HEK293T (cell line): Measurements from ENCODE around the gene LRRC8E.

Experiments used
- BHLHE40 ChIP-seq: fragments of 450-650 bp; IDR thresholded peaks from 2 replicates; pipeline ENCODE4 v1.6.1; 2016; ENCODE audit warnings: mild to moderate bottlenecking, moderate library complexity, borderline replicate concordance
- CTBP1 ChIP-seq: fragments of 450-650 bp; IDR thresholded peaks from 2 replicates; pipeline ENCODE4 v1.6.1; 2016; ENCODE audit warnings: borderline replicate concordance
- ELF4 ChIP-seq: fragments of 450-650 bp; IDR thresholded peaks from 2 replicates; pipeline ENCODE4 v1.6.1; 2017; ENCODE audit warnings: antibody characterized with exemption
- FOXA1 ChIP-seq: fragments of 450-650 bp; IDR thresholded peaks from 2 replicates; pipeline ENCODE4 v1.6.1; 2016; ENCODE audit warnings: mild to moderate bottlenecking
- FOXK2 ChIP-seq: fragments of 450-650 bp; IDR thresholded peaks from 2 replicates; pipeline ENCODE4 v1.6.1; 2016; ENCODE audit warnings: mild to moderate bottlenecking
- FOXM1 ChIP-seq: fragments of 450-650 bp; IDR thresholded peaks from 2 replicates; pipeline ENCODE4 v1.6.1; 2017; ENCODE audit warnings: mild to moderate bottlenecking, borderline replicate concordance
- HDGF ChIP-seq: fragments of 450-650 bp; IDR thresholded peaks from 2 replicates; pipeline ENCODE4 v1.6.1; 2017; ENCODE audit warnings: antibody characterized with exemption, borderline replicate concordance
- LEF1 ChIP-seq: fragments of 450-650 bp; IDR thresholded peaks from 2 replicates; pipeline ENCODE4 v1.6.1; 2017; ENCODE audit warnings: mild to moderate bottlenecking, borderline replicate concordance
- NFRKB ChIP-seq: fragments of 450-650 bp; IDR thresholded peaks from 2 replicates; pipeline ENCODE4 v1.6.1; 2016; ENCODE audit warnings: mild to moderate bottlenecking, moderate library complexity
- SUZ12 ChIP-seq: fragments of 450-650 bp; IDR thresholded peaks from 2 replicates; pipeline ENCODE4 v1.6.1; 2016; ENCODE audit warnings: mild to moderate bottlenecking
- TARDBP ChIP-seq: fragments of 450-650 bp; IDR thresholded peaks from 2 replicates; pipeline ENCODE4 v1.6.1; 2016

DNA sequence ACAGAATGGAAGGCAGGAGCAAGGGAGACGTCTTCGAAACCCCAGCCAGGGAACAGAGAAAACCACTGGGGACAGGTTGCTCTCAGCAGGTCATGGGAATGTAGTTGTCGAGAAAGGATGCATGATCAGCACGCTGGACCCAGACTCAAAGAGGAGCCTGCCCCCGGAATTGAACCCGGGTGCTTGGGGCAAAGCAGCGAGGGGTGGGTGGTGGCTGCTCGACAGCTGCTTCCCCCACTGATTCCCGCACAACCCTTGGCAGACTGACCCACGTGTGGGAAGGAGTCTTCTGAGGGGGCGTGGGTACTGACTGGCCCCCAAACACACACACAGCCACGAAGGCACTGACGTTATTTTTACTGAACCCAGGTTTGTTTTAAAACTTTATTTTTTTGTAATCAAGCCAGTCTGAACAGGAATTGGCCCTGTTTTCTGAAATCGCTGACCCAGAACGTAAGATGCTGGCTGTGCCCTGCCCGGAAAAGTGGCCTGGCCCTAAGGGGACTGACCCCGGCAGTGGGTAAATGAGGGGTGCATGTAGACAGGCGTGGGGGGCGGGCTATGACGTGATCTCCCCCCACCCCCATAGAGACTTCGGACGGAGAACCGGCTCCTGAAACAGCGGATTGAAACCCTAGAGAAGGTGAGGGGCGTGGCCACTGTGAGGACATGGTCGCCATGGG is 32.7 kb upstream of the LRRC8E start:
- no peak for TF ChIP-seq SUZ12
- TF ChIP-seq LEF1: no peak
- TF ChIP-seq TARDBP: no peak
- no peak for TF ChIP-seq CTBP1
- TF ChIP-seq FOXK2: no peak
- TF ChIP-seq ELF4: no peak
- no peak for TF ChIP-seq HDGF
- TF ChIP-seq NFRKB: no peak
- no peak for TF ChIP-seq FOXA1
- TF ChIP-seq BHLHE40: no peak
- TF ChIP-seq FOXM1: no peak
